ENCODE measurements around the gene OR1E1. TPM values are rescaled to one million over a fixed set of nuclear protein-coding genes. Genes with fewer than 3 reads are reported as not detected.
"Not testable (repeated sequence)": the region's sequence is repeated elsewhere in the genome, so short reads cannot be mapped to it uniquely, and the experiment has no call there.

Gene OR1E1
- total RNA-seq, 1 donor from 2014 or later = not detected

DNA sequence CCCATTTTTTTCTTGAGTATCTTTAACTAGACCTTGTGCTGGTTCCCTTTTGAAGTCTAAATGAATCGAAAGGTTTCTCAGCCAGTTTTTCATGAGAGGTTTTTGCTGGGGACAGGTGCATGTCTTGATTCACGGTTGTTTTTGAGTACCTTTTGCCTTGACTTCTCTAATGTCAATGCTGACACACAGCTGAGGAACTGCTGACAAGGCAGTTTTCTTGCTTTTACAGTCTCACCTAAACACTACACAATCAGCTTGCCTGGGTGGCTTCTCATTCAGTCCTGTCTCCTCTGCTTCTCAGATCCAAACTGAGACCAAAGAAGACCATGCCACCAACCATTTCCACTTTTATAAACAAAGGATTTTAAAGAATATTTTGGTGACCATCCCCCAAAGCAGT, 20.0 kb upstream of the OR1E1 start:
- Mint-ChIP-seq H3K27me3 (no peaks in the 10 kb centered on the region), H3K27ac (no peak overlapping the region), H3K4me3 (no peak overlapping the region), H3K36me3 (no peaks in the 10 kb centered on the region), H3K4me1 (ENCODE audit: unreplicated experiment) (no peaks in the 10 kb centered on the region), H3K9me3 (peaks cover 3% of the 10 kb centered on the region)
- no peak for DNase-seq (ENCODE audit: extremely low spot score, unreplicated experiment)
- TF ChIP-seq, protein P1, sequence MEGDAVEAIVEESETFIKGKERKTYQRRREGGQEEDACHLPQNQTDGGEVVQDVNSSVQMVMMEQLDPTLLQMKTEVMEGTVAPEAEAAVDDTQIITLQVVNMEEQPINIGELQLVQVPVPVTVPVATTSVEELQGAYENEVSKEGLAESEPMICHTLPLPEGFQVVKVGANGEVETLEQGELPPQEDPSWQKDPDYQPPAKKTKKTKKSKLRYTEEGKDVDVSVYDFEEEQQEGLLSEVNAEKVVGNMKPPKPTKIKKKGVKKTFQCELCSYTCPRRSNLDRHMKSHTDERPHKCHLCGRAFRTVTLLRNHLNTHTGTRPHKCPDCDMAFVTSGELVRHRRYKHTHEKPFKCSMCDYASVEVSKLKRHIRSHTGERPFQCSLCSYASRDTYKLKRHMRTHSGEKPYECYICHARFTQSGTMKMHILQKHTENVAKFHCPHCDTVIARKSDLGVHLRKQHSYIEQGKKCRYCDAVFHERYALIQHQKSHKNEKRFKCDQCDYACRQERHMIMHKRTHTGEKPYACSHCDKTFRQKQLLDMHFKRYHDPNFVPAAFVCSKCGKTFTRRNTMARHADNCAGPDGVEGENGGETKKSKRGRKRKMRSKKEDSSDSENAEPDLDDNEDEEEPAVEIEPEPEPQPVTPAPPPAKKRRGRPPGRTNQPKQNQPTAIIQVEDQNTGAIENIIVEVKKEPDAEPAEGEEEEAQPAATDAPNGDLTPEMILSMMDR (conservative IDR thresholded peaks at IDR 0.05) = no peak

- DNase-seq (ENCODE audit: extremely low spot score, unreplicated experiment) = no peak
- Mint-ChIP-seq H3K27me3 (no peaks in the 10 kb centered on the region), H3K36me3 (no peaks in the 10 kb centered on the region), H3K27ac (no peak overlapping the region), H3K4me1 (ENCODE audit: unreplicated experiment) (no peaks in the 10 kb centered on the region), H3K9me3 (peaks cover 5% of the 10 kb centered on the region), H3K4me3 (no peak overlapping the region)
- TF ChIP-seq, protein P1 (conservative IDR thresholded peaks at IDR 0.05) = no peak
These were observed 17.4 kb upstream of the OR1E1 start for GRCh38 chr17:3415610-3416009.

DNA sequence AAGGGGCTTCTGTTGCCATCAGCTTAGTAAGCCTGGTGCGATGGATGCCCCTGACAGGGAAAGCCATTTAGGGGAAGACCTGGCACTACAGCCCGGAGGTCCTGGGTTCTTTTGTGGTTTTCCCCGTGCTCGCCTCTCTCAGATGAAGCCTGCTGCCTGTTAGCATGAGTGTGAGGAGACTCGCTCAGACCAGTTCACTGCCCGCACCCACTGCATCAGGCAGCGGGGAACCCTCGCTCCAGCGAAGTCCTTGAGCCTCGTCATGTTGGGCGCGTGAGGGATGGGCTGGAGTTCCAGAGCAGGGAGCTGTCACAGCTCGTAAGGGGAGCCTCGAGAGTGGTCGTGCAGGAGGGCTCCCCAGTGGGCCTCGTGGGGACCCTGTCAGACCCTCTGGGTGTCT, 14.0 kb upstream of the OR1E1 start:
- not testable (repeated sequence) for DNase-seq (ENCODE audit: extremely low spot score, unreplicated experiment); H3K27me3 Mint-ChIP-seq; H3K4me3 Mint-ChIP-seq; H3K27ac Mint-ChIP-seq; H3K36me3 Mint-ChIP-seq; H3K4me1 Mint-ChIP-seq (ENCODE audit: unreplicated experiment)
- H3K9me3 Mint-ChIP-seq = peaks cover 12% of the 10 kb centered on the region

GRCh38 chr17:3411070-3411469, 12.9 kb upstream of the OR1E1 start, which contains the start of gene OR3A3:
Gene OR3A3 (plus strand): TSS chr17:3411370.
- H3K27me3 Mint-ChIP-seq = no peaks in the 10 kb centered on the region
- H3K27ac Mint-ChIP-seq = no peak within 1 kb of the TSS
- H3K4me3 Mint-ChIP-seq = no peak within 1 kb of the TSS
- no peak for DNase-seq (ENCODE audit: extremely low spot score, unreplicated experiment)
- H3K4me1 Mint-ChIP-seq (ENCODE audit: unreplicated experiment) = no peaks in the 10 kb centered on the region
- peaks cover 12% of the 10 kb centered on the region for H3K9me3 Mint-ChIP-seq
- TF ChIP-seq, protein P1 (conservative IDR thresholded peaks at IDR 0.05) = no peak
- H3K36me3 Mint-ChIP-seq = no peaks in the 10 kb centered on the region

DNA sequence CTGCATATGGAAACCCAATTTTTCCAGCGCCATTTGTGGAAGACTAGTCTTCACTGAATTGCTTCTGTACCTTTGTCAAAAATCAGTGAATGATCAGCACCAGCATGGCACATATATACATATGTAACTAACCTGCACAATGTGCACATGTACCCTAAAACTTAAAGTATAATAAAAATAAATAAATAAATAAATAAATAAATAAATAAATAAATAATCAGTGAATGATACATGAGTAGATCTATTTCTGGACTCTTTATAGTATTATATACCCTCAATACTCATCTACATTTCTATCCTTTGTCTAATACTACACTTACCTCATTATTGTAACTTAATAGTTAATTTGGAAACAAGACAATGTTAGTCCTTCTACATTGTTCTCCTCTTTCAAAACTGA, 5.6 kb upstream of the OR1E1 start:
- not testable (repeated sequence) for H3K36me3 Mint-ChIP-seq; H3K27me3 Mint-ChIP-seq; H3K4me3 Mint-ChIP-seq; H3K4me1 Mint-ChIP-seq (ENCODE audit: unreplicated experiment); DNase-seq (ENCODE audit: extremely low spot score, unreplicated experiment); H3K27ac Mint-ChIP-seq
- H3K9me3 Mint-ChIP-seq = peaks cover 16% of the 10 kb centered on the region

DNA sequence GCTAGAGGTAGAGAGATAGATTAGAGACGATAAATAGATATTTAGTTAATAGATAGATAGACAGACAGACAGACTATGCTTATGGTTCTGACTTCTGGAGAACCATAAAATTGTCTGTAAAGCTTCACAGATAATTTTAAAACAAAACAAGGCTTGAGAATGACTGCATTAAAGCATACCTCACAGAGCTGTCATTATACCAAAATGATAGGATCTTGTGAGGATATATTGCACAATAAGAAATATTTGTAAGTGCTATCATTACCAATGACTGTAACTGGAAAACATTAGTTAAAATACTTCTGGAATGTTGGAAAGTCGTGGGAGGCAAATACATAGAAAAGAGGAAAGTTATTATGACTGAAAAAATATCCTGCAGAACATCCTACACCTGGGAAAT, 3.6 kb upstream of the OR1E1 start:
- Mint-ChIP-seq H3K27me3 (no peaks in the 10 kb centered on the region), H3K4me3 (no peak overlapping the region), H3K4me1 (ENCODE audit: unreplicated experiment) (no peaks in the 10 kb centered on the region), H3K9me3 (peaks cover 13% of the 10 kb centered on the region), H3K27ac (no peak overlapping the region), H3K36me3 (no peaks in the 10 kb centered on the region)
- TF ChIP-seq, protein P1 (conservative IDR thresholded peaks at IDR 0.05) = no peak
- DNase-seq (ENCODE audit: extremely low spot score, unreplicated experiment) = no peak

DNA sequence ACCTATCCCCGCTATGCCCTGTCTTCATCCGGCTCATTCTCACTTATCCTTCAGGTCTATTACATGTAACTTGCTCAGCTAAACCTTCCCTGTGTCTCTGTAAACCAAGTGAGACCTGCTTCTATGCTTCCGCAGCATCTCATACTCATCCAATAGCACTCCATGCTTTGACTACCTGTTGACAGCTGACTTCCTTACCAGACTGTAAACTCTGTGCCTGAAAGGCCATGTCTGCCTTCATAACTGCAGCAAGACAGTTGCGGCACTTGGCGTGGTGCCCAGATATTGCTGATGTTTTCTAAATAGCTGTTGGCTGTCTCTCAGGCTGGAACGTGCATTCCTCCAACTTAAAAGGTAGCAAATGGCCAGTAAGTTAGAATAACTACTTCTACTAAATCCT, 1.8 kb upstream of the OR1E1 start:
- no peaks in the 10 kb centered on the region for H3K27me3 Mint-ChIP-seq
- TF ChIP-seq, protein P1 (conservative IDR thresholded peaks at IDR 0.05) = no peak
- H3K4me3 Mint-ChIP-seq = no peak overlapping the region
- no peaks in the 10 kb centered on the region for H3K36me3 Mint-ChIP-seq
- peaks cover 13% of the 10 kb centered on the region for H3K9me3 Mint-ChIP-seq
- no peaks in the 10 kb centered on the region for H3K4me1 Mint-ChIP-seq (ENCODE audit: unreplicated experiment)
- H3K27ac Mint-ChIP-seq = no peak overlapping the region
- DNase-seq (ENCODE audit: extremely low spot score, unreplicated experiment) = no peak

GRCh38 chr17:3397801-3398200, 409 bp downstream of the OR1E1 start:
- H3K9me3 Mint-ChIP-seq = peaks cover 13% of the 10 kb centered on the region
- H3K36me3 Mint-ChIP-seq; DNase-seq (ENCODE audit: extremely low spot score, unreplicated experiment); H3K27me3 Mint-ChIP-seq; H3K27ac Mint-ChIP-seq; H3K4me1 Mint-ChIP-seq (ENCODE audit: unreplicated experiment); H3K4me3 Mint-ChIP-seq: not testable (repeated sequence)
